Neural cell (in vitro differentiated cells): Measurements from ENCODE around the gene RNASE13. TPM values are rescaled to one million over a fixed set of nuclear protein-coding genes. Genes with fewer than 3 reads are reported as not detected.

Experiments
- H2AFZ ChIP-seq: fragments of 200-600, 300-800 bp; sonication (generic), shearing (Covaris generic); 2 replicates; pipeline ENCODE4 v1.6.0; 2014; ENCODE audit warnings: low read depth, mild to moderate bottlenecking, antibody characterized with exemption, low read length, moderate library complexity
- H3F3A ChIP-seq: fragments of 200-600 bp; shearing (Covaris generic); 2 replicates; pipeline ENCODE4 v1.6.1; 2016; ENCODE audit warnings: mild to moderate bottlenecking, moderate library complexity, mixed read lengths, antibody characterized with exemption, low read length; ENCODE audit not compliant: insufficient read depth, poor library complexity, severe bottlenecking
- H3K27ac ChIP-seq: fragments of 200-600, 300-800 bp; sonication (generic), shearing (Covaris generic); 2 replicates; pipeline ENCODE4 v1.5.1; 2014; ENCODE audit warnings: mild to moderate bottlenecking, low read length, moderate library complexity
- H3K27me3 ChIP-seq: fragments of 300-800, 200-600 bp; sonication (generic), shearing (Covaris generic); 2 replicates; pipeline ENCODE4 v1.6.0; 2014; ENCODE audit warnings: mild to moderate bottlenecking, low read depth, low read length, moderate library complexity; ENCODE audit not compliant: insufficient read depth
- H3K36me3 ChIP-seq: fragments of 300-800, 200-600 bp; sonication (generic), shearing (Covaris generic); 2 replicates; pipeline ENCODE4 v1.5.1; 2014; ENCODE audit warnings: mild to moderate bottlenecking, antibody characterized with exemption, low read length, moderate library complexity; ENCODE audit not compliant: insufficient read depth
- H3K4me2 ChIP-seq: fragments of 300-800, 200-600 bp; sonication (generic), shearing (Covaris generic); 2 replicates; pipeline ENCODE4 v1.6.0; 2014; ENCODE audit warnings: mild to moderate bottlenecking, low read length
- H3K4me3 ChIP-seq: fragments of 300-800, 200-600 bp; sonication (generic), shearing (Covaris generic); 2 replicates; pipeline ENCODE4 v1.5.1; 2014; ENCODE audit warnings: mild to moderate bottlenecking, low read length, moderate library complexity
- H3K79me2 ChIP-seq: fragments of 200-600 bp; shearing (Covaris generic); replicated peaks from 2 replicates; pipeline ENCODE4 v1.6.0; 2014; ENCODE audit warnings: mild to moderate bottlenecking, low read length, moderate library complexity; ENCODE audit not compliant: insufficient read depth
- H3K9ac ChIP-seq: fragments of 300-800, 200-600 bp; sonication (generic), shearing (Covaris generic); 2 replicates; pipeline ENCODE4 v1.6.1; 2016; ENCODE audit warnings: mild to moderate bottlenecking, low read length, mixed read lengths
- H3K9me2 ChIP-seq: fragments of 200-600 bp; shearing (Covaris generic); 2 replicates; pipeline ENCODE4 v1.6.1; 2016; ENCODE audit warnings: mild to moderate bottlenecking, low read length, mixed read lengths; ENCODE audit not compliant: insufficient read depth
- H3K9me3 ChIP-seq: fragments of 200-600, 300-800 bp; sonication (generic), shearing (Covaris generic); 2 replicates; pipeline ENCODE4 v1.6.1; 2016; ENCODE audit warnings: mild to moderate bottlenecking, mixed run types, low read length, moderate library complexity, mixed read lengths
- H4K20me1 ChIP-seq: fragments of 200-600 bp; shearing (Covaris generic); 2 replicates; pipeline ENCODE4 v1.6.1; 2016; ENCODE audit warnings: mild to moderate bottlenecking, mixed run types; ENCODE audit not compliant: insufficient read depth
- EP300 ChIP-seq: fragments of 450-650 bp; conservative IDR thresholded peaks from 2 replicates; pipeline ENCODE4 v1.6.1; 2014; ENCODE audit warnings: antibody characterized with exemption, mild to moderate bottlenecking, moderate library complexity; ENCODE audit not compliant: poor library complexity, severe bottlenecking
- EZH2 ChIP-seq: fragments of 200-600, 300-800 bp; shearing (Covaris generic), sonication (generic); IDR thresholded peaks from 2 replicates; pipeline ENCODE4 v1.6.1; 2014; ENCODE audit warnings: antibody characterized with exemption, low read length, borderline replicate concordance, mild to moderate bottlenecking; ENCODE audit not compliant: insufficient read depth, poor library complexity, severe bottlenecking
- MXI1 ChIP-seq: fragments of 450-650 bp; conservative IDR thresholded peaks from 2 replicates; pipeline ENCODE4 v1.6.1; 2014; ENCODE audit warnings: antibody characterized with exemption, mild to moderate bottlenecking; ENCODE audit not compliant: poor library complexity, severe bottlenecking
- POLR2AphosphoS5 ChIP-seq: IDR thresholded peaks from 2 replicates; pipeline ENCODE4 v1.6.1; 2012
- RAD21 ChIP-seq: fragments of 450-650 bp; conservative IDR thresholded peaks from 2 replicates; pipeline ENCODE4 v1.6.1; 2014; ENCODE audit warnings: antibody characterized with exemption, mild to moderate bottlenecking, moderate library complexity
- SMC3 ChIP-seq: fragments of 450-650 bp; conservative IDR thresholded peaks from 2 replicates; pipeline ENCODE4 v1.6.1; 2014; ENCODE audit warnings: antibody characterized with exemption, mild to moderate bottlenecking, moderate library complexity; ENCODE audit not compliant: poor library complexity
- TAF1 ChIP-seq: IDR thresholded peaks from 2 replicates; pipeline ENCODE4 v1.6.1; 2012; ENCODE audit warnings: low read depth
- polyA plus RNA-seq: library from polyadenylated mRNA; depleted of rRNA; stranded (reverse); fragments of >200 nt; gene quantifications from 2 replicates; pipeline ENCODE4 v1.2.3, GENCODE V29; 2014
- TF ChIP-seq, protein P1 (sequence below): IDR thresholded peaks from 2 replicates; pipeline ENCODE4 v1.6.1; 2012; ENCODE audit warnings: borderline replicate concordance
- TF ChIP-seq, protein P2 (sequence below): fragments of 450-650 bp; IDR thresholded peaks from 2 replicates; pipeline ENCODE4 v1.5.1; 2014; ENCODE audit warnings: antibody characterized with exemption, mild to moderate bottlenecking, moderate library complexity; ENCODE audit not compliant: poor library complexity, severe bottlenecking

The RNASE13 gene
- polyA plus RNA-seq, 1 donor from 2014 or later = not detected

DNA sequence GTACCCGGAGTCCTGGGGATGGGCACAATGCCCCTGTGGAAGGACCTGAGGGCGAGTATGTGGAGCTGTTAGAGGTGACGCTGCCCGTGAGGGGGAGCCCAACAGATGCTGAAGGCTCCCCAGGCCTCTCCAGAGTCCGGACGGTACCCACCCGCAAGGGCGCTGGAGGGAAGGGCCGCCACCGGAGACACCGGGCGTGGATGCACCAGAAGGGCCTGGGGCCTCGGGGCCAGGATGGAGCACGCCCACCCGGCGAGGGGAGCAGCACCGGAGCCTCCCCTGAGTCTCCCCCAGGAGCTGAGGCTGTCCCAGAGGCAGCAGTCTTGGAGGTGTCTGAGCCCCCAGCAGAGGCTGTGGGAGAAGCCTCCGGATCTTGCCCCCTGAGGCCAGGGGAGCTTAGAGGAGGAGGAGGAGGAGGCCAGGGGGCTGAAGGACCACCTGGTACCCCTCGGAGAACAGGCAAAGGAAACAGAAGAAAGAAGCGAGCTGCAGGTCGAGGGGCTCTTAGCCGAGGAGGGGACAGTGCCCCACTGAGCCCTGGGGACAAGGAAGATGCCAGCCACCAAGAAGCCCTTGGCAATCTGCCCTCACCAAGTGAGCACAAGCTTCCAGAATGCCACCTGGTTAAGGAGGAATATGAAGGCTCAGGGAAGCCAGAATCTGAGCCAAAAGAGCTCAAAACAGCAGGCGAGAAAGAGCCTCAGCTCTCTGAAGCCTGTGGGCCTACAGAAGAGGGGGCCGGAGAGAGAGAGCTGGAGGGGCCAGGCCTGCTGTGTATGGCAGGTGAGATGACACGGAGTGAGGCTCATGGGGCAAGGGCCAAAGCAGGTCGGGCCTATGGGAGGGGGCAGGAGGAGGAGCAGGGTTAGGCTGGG lies 40.0 kb upstream of the RNASE13 start:
- H3K9me2 ChIP-seq = no peaks in the 10 kb centered on the region
- H4K20me1 ChIP-seq = no peaks in the 10 kb centered on the region
- H3K27ac ChIP-seq = no peak overlapping the region
- H3K27me3 ChIP-seq = no peaks in the 10 kb centered on the region
- no peak overlapping the region for H3K9ac ChIP-seq
- TF ChIP-seq, protein P1, sequence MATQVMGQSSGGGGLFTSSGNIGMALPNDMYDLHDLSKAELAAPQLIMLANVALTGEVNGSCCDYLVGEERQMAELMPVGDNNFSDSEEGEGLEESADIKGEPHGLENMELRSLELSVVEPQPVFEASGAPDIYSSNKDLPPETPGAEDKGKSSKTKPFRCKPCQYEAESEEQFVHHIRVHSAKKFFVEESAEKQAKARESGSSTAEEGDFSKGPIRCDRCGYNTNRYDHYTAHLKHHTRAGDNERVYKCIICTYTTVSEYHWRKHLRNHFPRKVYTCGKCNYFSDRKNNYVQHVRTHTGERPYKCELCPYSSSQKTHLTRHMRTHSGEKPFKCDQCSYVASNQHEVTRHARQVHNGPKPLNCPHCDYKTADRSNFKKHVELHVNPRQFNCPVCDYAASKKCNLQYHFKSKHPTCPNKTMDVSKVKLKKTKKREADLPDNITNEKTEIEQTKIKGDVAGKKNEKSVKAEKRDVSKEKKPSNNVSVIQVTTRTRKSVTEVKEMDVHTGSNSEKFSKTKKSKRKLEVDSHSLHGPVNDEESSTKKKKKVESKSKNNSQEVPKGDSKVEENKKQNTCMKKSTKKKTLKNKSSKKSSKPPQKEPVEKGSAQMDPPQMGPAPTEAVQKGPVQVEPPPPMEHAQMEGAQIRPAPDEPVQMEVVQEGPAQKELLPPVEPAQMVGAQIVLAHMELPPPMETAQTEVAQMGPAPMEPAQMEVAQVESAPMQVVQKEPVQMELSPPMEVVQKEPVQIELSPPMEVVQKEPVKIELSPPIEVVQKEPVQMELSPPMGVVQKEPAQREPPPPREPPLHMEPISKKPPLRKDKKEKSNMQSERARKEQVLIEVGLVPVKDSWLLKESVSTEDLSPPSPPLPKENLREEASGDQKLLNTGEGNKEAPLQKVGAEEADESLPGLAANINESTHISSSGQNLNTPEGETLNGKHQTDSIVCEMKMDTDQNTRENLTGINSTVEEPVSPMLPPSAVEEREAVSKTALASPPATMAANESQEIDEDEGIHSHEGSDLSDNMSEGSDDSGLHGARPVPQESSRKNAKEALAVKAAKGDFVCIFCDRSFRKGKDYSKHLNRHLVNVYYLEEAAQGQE = no peak
- TF ChIP-seq RAD21 (no peak), EZH2 (no peak), TAF1 (no peak), EP300 (no peak), POLR2AphosphoS5 (no peak), MXI1 (no peak), SMC3 (no peak)
- TF ChIP-seq, protein P2, sequence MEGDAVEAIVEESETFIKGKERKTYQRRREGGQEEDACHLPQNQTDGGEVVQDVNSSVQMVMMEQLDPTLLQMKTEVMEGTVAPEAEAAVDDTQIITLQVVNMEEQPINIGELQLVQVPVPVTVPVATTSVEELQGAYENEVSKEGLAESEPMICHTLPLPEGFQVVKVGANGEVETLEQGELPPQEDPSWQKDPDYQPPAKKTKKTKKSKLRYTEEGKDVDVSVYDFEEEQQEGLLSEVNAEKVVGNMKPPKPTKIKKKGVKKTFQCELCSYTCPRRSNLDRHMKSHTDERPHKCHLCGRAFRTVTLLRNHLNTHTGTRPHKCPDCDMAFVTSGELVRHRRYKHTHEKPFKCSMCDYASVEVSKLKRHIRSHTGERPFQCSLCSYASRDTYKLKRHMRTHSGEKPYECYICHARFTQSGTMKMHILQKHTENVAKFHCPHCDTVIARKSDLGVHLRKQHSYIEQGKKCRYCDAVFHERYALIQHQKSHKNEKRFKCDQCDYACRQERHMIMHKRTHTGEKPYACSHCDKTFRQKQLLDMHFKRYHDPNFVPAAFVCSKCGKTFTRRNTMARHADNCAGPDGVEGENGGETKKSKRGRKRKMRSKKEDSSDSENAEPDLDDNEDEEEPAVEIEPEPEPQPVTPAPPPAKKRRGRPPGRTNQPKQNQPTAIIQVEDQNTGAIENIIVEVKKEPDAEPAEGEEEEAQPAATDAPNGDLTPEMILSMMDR = no peak
- peaks cover 5% of the 10 kb centered on the region for H3K36me3 ChIP-seq
- no peak overlapping the region for H3K4me2 ChIP-seq
- no peak overlapping the region for H2AFZ ChIP-seq
- H3F3A ChIP-seq = no peaks in the 10 kb centered on the region
- H3K79me2 ChIP-seq = peaks cover 7% of the 10 kb centered on the region
- H3K4me3 ChIP-seq = no peak overlapping the region
- H3K9me3 ChIP-seq = no peaks in the 10 kb centered on the region

DNA sequence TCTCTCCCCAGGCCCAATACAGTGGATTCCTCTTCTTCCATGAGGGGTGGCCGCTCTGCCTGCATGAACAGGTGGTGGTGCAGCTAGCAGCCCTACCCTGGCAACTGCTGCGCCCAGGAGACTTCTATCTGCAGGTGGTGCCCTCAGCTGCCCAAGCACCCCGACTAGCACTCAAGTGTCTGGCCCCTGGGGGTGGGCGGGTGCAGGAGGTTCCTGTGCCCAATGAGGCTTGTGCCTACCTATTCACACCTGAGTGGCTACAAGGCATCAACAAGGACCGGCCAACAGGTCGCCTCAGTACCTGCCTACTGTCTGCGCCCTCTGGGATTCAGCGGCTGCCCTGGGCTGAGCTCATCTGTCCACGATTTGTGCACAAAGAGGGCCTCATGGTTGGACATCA lies 39.3 kb upstream of the RNASE13 start:
- Histone ChIP-seq H3K27ac (no peak overlapping the region), H3K27me3 (no peaks in the 10 kb centered on the region), H2AFZ (no peak overlapping the region), H4K20me1 (no peaks in the 10 kb centered on the region), H3F3A (no peaks in the 10 kb centered on the region), H3K4me3 (no peak overlapping the region), H3K79me2 (peaks cover 7% of the 10 kb centered on the region), H3K9me2 (no peaks in the 10 kb centered on the region), H3K9me3 (no peaks in the 10 kb centered on the region), H3K36me3 (peaks cover 5% of the 10 kb centered on the region), H3K4me2 (no peak overlapping the region), H3K9ac (no peak overlapping the region)
- TF ChIP-seq, protein P1 = no peak
- TF ChIP-seq EP300 (no peak), RAD21 (no peak), TAF1 (no peak), MXI1 (no peak), EZH2 (no peak), POLR2AphosphoS5 (no peak), SMC3 (no peak)
- TF ChIP-seq, protein P2 = no peak
